SU-DHL-6 (cell line): ENCODE measurements around the gene NRL.

Experiments
- H2AFZ ChIP-seq: fragments of 200-600 bp; sonication (generic); 2 replicates; pipeline ENCODE4 v1.6.1; 2014; ENCODE audit warnings: low read depth, mild to moderate bottlenecking, moderate library complexity, mixed read lengths, antibody characterized with exemption, low read length; ENCODE audit not compliant: severe bottlenecking
- H3F3A ChIP-seq: fragments of 200-600 bp; shearing (Covaris generic); 2 replicates; pipeline ENCODE4 v1.6.0; 2016; ENCODE audit warnings: antibody characterized with exemption, mild to moderate bottlenecking; ENCODE audit not compliant: insufficient read depth
- H3K27ac ChIP-seq: fragments of 200-600 bp; sonication (generic); 2 replicates; pipeline ENCODE4 v1.5.1; 2016; ENCODE audit warnings: low read depth, mild to moderate bottlenecking, low read length, moderate library complexity, mixed read lengths
- H3K27me3 ChIP-seq: fragments of 200-600 bp; sonication (generic), shearing (Covaris generic); 2 replicates; pipeline ENCODE4 v1.6.0; 2014; ENCODE audit warnings: mild to moderate bottlenecking, low read length
- H3K36me3 ChIP-seq: fragments of 200-600 bp; sonication (generic); 2 replicates; pipeline ENCODE4 v1.6.1; 2014; ENCODE audit warnings: mild to moderate bottlenecking, low read length, mixed read lengths
- H3K4me2 ChIP-seq: fragments of 300-600, 200-600 bp; shearing (Covaris generic), sonication (generic); 2 replicates; pipeline ENCODE4 v1.6.0; 2014; ENCODE audit warnings: low read length, low read depth, mild to moderate bottlenecking; ENCODE audit not compliant: poor library complexity, severe bottlenecking
- H3K4me3 ChIP-seq: fragments of 200-600 bp; sonication (generic); 2 replicates; pipeline ENCODE4 v1.5.1; 2014; ENCODE audit warnings: antibody characterized with exemption, low read length, mild to moderate bottlenecking, mixed read lengths; ENCODE audit not compliant: insufficient read depth, poor library complexity, severe bottlenecking
- H3K79me2 ChIP-seq: fragments of 200-600 bp; sonication (generic); 2 replicates; pipeline ENCODE4 v1.6.1; 2014; ENCODE audit warnings: mild to moderate bottlenecking, low read length, moderate library complexity; ENCODE audit not compliant: insufficient read depth
- H3K9ac ChIP-seq: fragments of 200-600 bp; sonication (generic); 2 replicates; pipeline ENCODE4 v1.7.0; 2014; ENCODE audit warnings: mild to moderate bottlenecking, low read length
- H3K9me2 ChIP-seq: fragments of 200-600 bp; sonication (generic); replicated peaks from 2 replicates; pipeline ENCODE4 v1.6.1; 2014; ENCODE audit warnings: low read length; ENCODE audit not compliant: insufficient read depth
- H3K9me3 ChIP-seq: fragments of 200-600 bp; sonication (generic); 2 replicates; pipeline ENCODE4 v1.6.1; 2014; ENCODE audit warnings: low read length, mixed read lengths; ENCODE audit not compliant: insufficient read depth
- H4K20me1 ChIP-seq: fragments of 200-600 bp; sonication (generic); 2 replicates; pipeline ENCODE4 v1.6.1; 2014; ENCODE audit warnings: low read depth, mild to moderate bottlenecking, antibody characterized with exemption, low read length, moderate library complexity, mixed read lengths
- CTCF ChIP-seq: fragments of 200-600 bp; sonication (generic); IDR thresholded peaks from one replicate; pipeline ENCODE4 v1.5.1; 2017; ENCODE audit warnings: antibody characterized with exemption, mild to moderate bottlenecking, low read length, moderate library complexity; ENCODE audit not compliant: insufficient read depth, poor library complexity, severe bottlenecking
- EZH2phosphoT487 ChIP-seq: fragments of 200-600 bp; sonication (generic), shearing (Covaris generic); conservative IDR thresholded peaks from 2 replicates; pipeline ENCODE4 v1.6.1; 2018; ENCODE audit warnings: mild to moderate bottlenecking, antibody characterized with exemption, low read length, moderate library complexity, mixed read lengths

Gene NRL

DNA sequence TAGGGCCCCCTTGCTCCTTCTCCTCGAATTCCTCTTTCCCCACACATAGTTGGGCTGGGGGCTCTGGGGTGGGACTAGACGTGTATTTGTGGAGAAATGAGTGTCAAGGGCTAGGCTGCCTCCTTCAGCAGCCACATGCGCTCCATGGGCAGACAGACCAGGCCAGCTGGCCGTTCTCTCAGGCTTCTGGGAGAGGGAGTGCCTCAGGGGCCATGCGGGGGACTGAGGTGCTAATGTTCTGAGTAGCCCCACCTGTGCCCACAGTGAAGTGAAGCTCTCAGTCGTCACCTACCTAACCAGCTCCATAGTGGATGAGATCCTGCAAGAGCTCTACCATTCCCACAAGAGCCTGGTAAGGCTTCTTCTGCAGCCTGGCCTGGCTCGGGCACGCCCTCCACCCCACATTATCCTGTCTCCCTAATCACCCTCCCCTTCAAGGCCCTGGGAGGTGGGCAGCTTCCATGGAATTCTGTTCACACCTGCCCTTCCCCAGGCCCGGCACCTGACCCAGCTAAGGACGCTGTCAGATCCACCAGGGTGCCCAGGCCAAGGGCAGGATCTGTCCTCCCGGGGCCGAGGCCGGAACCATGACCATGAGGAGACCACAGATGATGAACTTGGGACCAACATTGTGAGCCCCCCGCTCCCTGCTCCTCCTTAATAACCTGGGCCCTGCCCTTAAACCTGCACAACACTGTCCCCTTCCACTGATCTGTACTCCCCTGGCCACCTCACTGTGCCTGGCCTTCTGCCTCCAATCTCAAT is 52.4 kb downstream of the NRL start:
- Histone ChIP-seq H3K4me3 (no peak overlapping the region), H4K20me1 (no peaks in the 10 kb centered on the region), H3K79me2 (no peaks in the 10 kb centered on the region), H3F3A (no peaks in the 10 kb centered on the region), H3K27ac (no peak overlapping the region), H3K9me3 (no peaks in the 10 kb centered on the region), H2AFZ (no peak overlapping the region), H3K36me3 (no peaks in the 10 kb centered on the region), H3K9ac (no peak overlapping the region), H3K4me2 (no peak overlapping the region), H3K27me3 (no peaks in the 10 kb centered on the region), H3K9me2 (no peaks in the 10 kb centered on the region)
- no peak for TF ChIP-seq EZH2phosphoT487
- no peak for TF ChIP-seq CTCF

DNA sequence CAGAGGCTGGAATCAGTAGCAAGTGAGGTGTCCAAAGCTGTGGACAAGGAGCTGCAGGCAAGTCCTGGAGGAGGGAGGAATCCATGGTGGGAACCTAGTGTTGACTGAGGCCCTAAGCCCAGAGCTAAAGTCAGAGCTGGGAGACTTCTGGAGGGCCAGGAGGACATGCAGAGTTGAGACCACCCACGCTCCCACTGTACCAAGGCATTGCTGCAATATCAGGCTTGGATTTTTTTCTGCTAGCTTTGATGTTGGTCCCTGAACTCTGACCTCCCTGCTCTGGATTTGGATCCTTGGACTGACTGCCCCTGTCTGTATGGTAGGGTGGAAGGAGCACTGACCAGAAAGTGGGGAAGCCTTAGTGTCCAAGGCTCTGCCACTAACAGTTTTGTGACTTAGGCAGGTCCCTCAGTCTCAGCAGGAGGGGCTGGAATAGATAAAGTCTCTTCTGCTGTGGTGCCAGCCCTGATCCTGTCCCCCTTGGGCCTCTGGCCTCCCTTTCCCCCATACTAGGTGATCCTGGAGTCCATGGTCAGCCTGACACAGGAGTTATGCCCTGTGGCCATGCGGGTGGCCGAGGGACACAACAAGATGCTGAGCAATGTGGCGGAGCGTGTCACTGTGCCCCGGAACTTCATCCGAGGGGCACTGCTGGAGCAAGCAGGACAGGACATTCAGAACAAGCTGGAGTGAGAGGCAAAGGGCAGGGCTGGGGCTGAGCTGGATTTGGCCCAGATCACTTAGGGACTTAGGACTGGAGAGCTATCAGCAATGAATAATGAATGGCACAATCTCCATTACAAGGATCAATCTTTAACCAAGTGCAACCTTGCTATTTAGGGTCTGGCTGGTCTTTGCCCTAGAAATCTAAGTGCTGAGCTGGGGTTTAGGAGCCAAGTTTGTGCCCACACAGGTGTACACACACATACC is 53.5 kb downstream of the NRL start:
- Histone ChIP-seq H2AFZ (no peak overlapping the region), H3F3A (no peaks in the 10 kb centered on the region), H4K20me1 (no peaks in the 10 kb centered on the region), H3K9me2 (no peaks in the 10 kb centered on the region), H3K4me3 (no peak overlapping the region), H3K27ac (no peak overlapping the region), H3K9ac (no peak overlapping the region), H3K79me2 (no peaks in the 10 kb centered on the region), H3K27me3 (no peaks in the 10 kb centered on the region), H3K9me3 (no peaks in the 10 kb centered on the region), H3K36me3 (no peaks in the 10 kb centered on the region), H3K4me2 (no peak overlapping the region)
- TF ChIP-seq EZH2phosphoT487: no peak
- no peak for TF ChIP-seq CTCF

- H3K36me3 ChIP-seq: no peaks in the 10 kb centered on the region
- H4K20me1 ChIP-seq: no peaks in the 10 kb centered on the region
- TF ChIP-seq CTCF: no peak
- TF ChIP-seq EZH2phosphoT487: no peak
- H3K4me2 ChIP-seq: no peak overlapping the region
- no peaks in the 10 kb centered on the region for H3K79me2 ChIP-seq
- no peaks in the 10 kb centered on the region for H3K9me2 ChIP-seq
- H2AFZ ChIP-seq: no peak overlapping the region
- no peak overlapping the region for H3K4me3 ChIP-seq
- no peaks in the 10 kb centered on the region for H3K27me3 ChIP-seq
- no peaks in the 10 kb centered on the region for H3K9me3 ChIP-seq
- H3K27ac ChIP-seq: no peak overlapping the region
- no peak overlapping the region for H3K9ac ChIP-seq
- no peaks in the 10 kb centered on the region for H3F3A ChIP-seq
Measured at GRCh38 chr14:24060443-24060842, 54.3 kb downstream of the NRL start.
